Superior temporal gyrus (tissue), 1 donor: Measurements from ENCODE around the gene MLXIPL.

Experiments used
- DNase-seq: peaks from one replicate; pipeline ENCODE4 v3.0.0-alpha.2; 2016; ENCODE audit errors: extremely low spot score

The MLXIPL gene

GRCh38 chr7:73549176-73549575 is 75.1 kb downstream of the MLXIPL start:
- DNase-seq = no peak

- no peak for DNase-seq
Observed at GRCh38 chr7:73547841-73548240, 76.5 kb downstream of the MLXIPL start.

DNA sequence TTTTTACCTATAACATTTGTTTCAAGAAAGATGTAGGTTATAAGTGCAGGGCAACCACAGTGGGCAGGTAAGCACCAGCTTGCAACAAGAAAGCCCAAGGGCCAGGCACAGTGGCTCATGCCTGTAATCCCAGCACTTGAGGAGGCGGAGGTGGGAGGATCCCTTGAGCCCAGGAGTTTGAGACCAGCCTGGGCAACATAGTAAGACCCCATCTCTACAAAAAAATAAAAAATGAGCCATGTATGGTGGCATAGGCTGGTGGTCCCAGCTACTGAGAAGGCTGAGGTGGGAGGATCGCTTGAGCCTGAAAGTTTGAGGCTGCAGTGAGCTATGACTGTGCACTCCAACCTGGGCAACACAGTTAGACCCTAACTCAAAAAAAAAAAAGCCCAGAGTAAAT is 79.6 kb downstream of the MLXIPL start:
- DNase-seq = no peak
